Ishikawa (cell line): ENCODE data around the gene SYNDIG1.

ENCODE experiments used
- EGR1 ChIP-seq: IDR thresholded peaks from 2 replicates; pipeline ENCODE4 v1.6.1; 2012
- EP300 ChIP-seq: IDR thresholded peaks from 2 replicates; pipeline ENCODE4 v1.6.1; 2012; ENCODE audit warnings: borderline replicate concordance
- RAD21 ChIP-seq: IDR thresholded peaks from 2 replicates; pipeline ENCODE4 v1.6.1; 2012; ENCODE audit warnings: low read depth
- TCF12 ChIP-seq: IDR thresholded peaks from 2 replicates; pipeline ENCODE4 v1.6.1; 2012; ENCODE audit warnings: low read depth
- YY1 ChIP-seq: IDR thresholded peaks from 2 replicates; pipeline ENCODE4 v1.6.1; 2012; ENCODE audit warnings: low read depth
- ZBTB7A ChIP-seq: IDR thresholded peaks from 2 replicates; pipeline ENCODE4 v1.6.1; 2012; ENCODE audit warnings: low read depth
- TF ChIP-seq, protein P1 (sequence below): IDR thresholded peaks from 2 replicates; pipeline ENCODE4 v1.6.1; 2012; ENCODE audit warnings: low read depth, mild to moderate bottlenecking
- TF ChIP-seq, protein P2 (sequence below): IDR thresholded peaks from 2 replicates; pipeline ENCODE4 v1.6.1; 2012

DNA sequence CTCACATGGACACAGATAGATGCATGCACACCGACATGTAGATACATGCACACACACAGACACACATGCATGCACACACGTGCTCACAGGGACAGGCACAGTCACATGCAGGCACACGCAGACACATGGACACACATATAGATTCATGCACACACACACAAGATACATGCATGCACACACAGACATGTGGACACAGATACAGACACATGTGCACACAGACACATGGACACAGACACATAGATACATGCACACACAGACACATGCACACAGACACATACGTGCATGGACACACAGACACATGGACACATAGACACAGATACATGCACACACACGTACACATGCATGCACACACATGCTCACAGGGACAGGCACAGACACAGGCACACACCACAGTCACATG, 19.8 kb downstream of the SYNDIG1 start:
- TF ChIP-seq RAD21 (no peak), ZBTB7A (no peak), YY1 (no peak), EGR1 (no peak), EP300 (no peak), TCF12 (no peak)
- TF ChIP-seq, protein P1, sequence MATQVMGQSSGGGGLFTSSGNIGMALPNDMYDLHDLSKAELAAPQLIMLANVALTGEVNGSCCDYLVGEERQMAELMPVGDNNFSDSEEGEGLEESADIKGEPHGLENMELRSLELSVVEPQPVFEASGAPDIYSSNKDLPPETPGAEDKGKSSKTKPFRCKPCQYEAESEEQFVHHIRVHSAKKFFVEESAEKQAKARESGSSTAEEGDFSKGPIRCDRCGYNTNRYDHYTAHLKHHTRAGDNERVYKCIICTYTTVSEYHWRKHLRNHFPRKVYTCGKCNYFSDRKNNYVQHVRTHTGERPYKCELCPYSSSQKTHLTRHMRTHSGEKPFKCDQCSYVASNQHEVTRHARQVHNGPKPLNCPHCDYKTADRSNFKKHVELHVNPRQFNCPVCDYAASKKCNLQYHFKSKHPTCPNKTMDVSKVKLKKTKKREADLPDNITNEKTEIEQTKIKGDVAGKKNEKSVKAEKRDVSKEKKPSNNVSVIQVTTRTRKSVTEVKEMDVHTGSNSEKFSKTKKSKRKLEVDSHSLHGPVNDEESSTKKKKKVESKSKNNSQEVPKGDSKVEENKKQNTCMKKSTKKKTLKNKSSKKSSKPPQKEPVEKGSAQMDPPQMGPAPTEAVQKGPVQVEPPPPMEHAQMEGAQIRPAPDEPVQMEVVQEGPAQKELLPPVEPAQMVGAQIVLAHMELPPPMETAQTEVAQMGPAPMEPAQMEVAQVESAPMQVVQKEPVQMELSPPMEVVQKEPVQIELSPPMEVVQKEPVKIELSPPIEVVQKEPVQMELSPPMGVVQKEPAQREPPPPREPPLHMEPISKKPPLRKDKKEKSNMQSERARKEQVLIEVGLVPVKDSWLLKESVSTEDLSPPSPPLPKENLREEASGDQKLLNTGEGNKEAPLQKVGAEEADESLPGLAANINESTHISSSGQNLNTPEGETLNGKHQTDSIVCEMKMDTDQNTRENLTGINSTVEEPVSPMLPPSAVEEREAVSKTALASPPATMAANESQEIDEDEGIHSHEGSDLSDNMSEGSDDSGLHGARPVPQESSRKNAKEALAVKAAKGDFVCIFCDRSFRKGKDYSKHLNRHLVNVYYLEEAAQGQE = no peak
- TF ChIP-seq, protein P2, sequence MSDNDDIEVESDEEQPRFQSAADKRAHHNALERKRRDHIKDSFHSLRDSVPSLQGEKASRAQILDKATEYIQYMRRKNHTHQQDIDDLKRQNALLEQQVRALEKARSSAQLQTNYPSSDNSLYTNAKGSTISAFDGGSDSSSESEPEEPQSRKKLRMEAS = no peak
